GM18526 (cell line): ENCODE results near the gene GPC5.

ENCODE experiments used
- POLR2A ChIP-seq: IDR thresholded peaks from 3 replicates; pipeline ENCODE4 v1.6.1; 2011; ENCODE audit not compliant: insufficient read length; ENCODE audit errors: extremely low read depth

Gene GPC5

GRCh38 chr13:91361755-91362271 lies 36.6 kb upstream of the GPC5 start:
- no peak for TF ChIP-seq POLR2A

DNA sequence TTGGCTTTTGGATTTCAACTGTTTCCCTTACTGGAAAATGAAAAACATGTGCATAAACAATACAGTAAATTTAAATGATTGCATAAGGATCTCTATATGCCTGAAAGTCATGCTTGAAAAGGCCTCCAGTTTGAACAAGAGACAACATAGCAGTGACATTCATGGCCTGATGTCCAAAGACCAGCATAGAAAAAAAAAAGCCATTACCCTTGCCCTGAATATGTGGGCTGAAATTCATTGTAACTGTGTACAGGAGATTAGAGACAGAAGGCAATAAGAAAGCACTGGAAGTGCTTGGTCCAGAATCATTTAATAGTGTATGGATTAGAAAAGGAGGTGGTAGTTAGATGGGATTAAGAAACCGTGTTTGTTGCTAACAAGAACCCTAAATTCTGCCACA lies 35.5 kb upstream of the GPC5 start:
- no peak for TF ChIP-seq POLR2A

GRCh38 chr13:91368101-91368500 lies 30.3 kb upstream of the GPC5 start:
- no peak for TF ChIP-seq POLR2A

DNA sequence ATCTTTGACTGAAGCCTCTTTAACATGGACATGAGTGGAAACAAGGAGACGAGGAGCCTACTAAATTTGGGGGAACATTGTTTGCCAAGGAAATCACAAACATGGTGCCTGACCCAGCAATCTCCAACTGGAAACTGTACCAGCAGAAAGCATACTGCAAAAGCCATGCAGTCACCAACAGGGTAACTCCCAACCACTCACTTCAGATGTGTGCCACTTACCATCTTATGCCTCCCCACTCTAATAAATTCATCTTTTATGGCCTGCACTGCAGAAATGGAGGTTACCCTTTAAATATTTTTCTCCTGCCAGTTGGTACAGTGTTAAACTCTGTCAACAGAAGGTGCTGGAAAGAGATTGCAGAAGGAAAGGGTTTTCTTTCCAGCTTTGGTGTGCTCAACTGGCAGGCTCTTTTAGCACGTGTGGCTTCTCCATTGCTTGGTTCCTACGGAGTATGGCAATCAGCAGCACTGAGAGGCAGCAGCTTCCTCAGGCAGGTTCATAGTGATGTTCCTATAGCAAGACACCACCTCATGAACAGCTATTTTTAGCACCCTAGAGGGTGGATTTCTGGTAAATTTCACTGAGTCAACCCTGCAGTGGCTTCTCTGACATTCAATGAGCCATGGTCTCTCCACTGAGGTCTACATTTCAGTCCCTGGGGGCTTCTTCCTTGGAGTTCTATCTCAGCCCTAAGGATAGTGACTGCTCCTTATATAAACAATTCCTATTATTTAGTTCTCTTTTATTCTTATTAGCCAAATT lies 29.6 kb upstream of the GPC5 start:
- no peak for TF ChIP-seq POLR2A

DNA sequence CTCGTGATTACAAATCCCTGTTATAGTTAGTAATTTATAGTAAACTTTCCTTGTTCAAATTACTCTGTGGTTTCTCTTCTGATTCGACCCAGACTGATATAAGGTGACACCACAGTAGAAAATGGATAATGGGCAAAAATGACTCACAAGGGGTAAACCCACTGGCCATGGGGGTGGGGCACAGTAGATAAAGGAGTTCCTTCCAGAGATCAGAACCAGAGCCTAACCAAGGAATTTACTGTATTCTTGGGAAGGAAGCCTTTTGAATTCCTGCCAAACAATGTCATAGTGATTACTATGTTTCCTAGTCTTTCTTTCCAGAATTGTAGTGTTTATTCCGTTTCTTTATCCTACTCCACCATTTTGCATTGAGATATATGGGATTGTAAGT lies 29.0 kb upstream of the GPC5 start:
- no peak for TF ChIP-seq POLR2A

GRCh38 chr13:91370501-91370900 lies 27.9 kb upstream of the GPC5 start:
- TF ChIP-seq POLR2A, result no peak

- TF ChIP-seq POLR2A, result no peak
Measured at GRCh38 chr13:91372911-91373310, 25.5 kb upstream of the GPC5 start.

DNA sequence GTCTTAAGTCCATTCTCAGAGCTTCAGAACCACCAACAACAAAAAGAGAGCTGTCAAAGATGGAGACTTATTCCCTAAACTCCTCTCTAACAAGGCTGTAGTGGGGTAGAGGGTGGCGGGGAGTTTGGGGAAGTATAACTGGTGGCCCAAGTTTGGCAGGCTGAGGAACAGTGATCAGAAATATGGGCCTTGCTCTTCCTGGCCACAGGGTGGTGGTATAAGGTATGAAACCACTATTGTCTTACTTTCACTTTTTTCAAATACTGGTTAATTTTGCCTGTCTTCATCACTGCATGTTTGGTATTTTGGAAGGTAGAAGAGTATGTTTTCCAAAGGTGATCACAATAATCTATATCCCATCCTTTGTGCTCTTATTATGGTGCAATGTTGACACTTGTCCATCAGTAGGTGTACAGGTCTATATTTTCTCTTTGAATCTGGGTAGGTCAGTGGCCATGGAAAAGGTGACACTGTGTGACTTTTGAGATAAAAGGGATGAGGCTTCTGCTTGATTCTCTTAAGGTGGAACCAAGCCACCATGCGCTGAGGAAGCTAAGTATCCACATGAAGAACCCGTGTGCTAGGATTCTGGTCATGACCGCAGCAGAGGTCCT lies 23.2 kb upstream of the GPC5 start:
- no peak for TF ChIP-seq POLR2A

DNA sequence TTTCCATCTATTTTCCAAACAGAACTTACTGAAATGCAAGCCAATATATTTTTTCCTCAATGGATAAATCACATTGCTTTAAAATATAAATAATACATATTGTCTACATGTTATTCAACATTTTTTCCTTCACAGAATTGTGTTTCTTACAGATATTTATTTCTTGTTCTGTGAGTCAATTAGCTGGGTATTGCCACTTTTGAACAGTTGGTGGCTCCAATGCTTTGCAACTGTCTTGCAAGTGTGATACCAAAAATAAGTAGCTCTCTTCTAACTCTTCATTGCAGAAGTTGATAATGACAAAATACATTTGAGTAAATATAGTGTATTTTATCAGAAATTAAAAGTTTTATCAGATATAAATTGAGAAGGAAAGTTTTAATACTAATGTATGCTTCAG lies 17.1 kb upstream of the GPC5 start:
- TF ChIP-seq POLR2A, result no peak

GRCh38 chr13:91383836-91384235 lies 14.6 kb upstream of the GPC5 start:
- TF ChIP-seq POLR2A, result no peak

GRCh38 chr13:91384896-91385295 lies 13.5 kb upstream of the GPC5 start:
- TF ChIP-seq POLR2A, result no peak

DNA sequence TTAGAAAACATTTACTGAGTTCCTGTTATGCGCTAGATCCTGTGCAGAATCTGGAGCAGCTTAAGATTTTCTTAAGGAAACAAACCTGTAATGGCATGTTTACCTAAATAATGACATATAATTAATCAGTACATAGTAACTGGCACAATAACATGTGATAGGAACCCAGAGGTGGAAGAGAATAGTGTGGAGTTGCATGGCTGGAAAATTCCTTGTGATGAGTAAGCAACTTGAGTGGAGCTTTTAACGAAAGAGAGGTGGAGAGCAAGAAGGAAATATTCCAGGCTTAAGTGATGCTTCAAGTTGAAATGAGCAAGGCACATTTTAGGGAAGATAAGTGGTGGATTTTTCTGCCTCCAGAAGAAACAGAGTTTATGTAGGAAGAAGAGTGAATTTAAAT lies 9.2 kb upstream of the GPC5 start:
- TF ChIP-seq POLR2A, result no peak

DNA sequence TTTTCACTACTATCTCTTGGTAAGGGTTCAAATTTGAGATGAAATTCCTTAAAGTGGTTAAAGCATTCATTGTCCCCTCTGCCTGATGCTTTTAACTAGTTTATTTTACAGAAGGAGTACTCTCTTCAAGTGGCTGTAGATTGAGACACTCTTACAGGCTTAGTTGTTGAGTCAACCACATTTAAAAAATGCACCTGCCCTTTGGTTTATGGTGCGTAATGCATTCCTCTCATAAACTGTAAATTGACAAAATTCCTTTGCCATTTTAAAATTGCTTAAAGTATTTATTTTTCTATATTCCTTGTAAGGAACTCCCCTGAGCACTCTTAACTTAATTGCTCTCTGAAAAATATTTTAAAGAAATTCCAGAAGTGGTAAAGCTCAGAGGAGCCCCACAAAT lies 826 bp upstream of the GPC5 start:
- TF ChIP-seq POLR2A, result no peak

- TF ChIP-seq POLR2A, result no peak
Measured at GRCh38 chr13:91399189-91400062, 1.0 kb downstream of the GPC5 start.

GRCh38 chr13:91400063-91400399 lies 1.6 kb downstream of the GPC5 start:
- TF ChIP-seq POLR2A, result no peak

DNA sequence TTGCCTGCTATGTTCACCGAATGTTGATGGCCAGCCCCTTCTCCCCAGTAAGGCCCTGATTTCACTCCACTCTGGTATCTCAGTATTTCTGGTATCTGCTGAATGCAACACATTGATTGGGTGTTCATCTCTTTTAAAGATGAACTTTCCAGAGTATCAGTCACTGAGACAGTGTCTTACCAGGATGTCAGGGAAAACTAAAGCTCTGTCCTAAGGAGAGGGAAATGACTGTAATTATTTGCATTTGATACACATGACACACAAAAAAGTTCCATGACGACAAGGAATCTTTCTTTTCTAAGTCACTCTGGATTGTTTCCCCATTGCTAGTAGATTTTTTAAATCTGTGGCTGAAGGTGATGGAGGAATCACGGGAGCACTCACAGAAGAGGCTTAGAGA lies 2.2 kb downstream of the GPC5 start:
- no peak for TF ChIP-seq POLR2A
